Neural progenitor cell (in vitro differentiated cells): Measurements from ENCODE around the gene ELL3.
"Not testable (repeated sequence)": the region's sequence is repeated elsewhere in the genome, so short reads cannot be mapped to it uniquely, and the experiment has no call there.

Source experiments
- EZH2 ChIP-seq: fragments of 200-600 bp; sonication (generic); IDR thresholded peaks from 2 replicates; pipeline ENCODE4 v1.6.1; 2017; ENCODE audit warnings: antibody characterized with exemption, mild to moderate bottlenecking, moderate library complexity
- TF ChIP-seq, protein P1 (sequence below): fragments of 200-600 bp; sonication (generic); IDR thresholded peaks from 2 replicates; pipeline ENCODE4 v1.5.1; 2017; ENCODE audit warnings: antibody characterized with exemption, mild to moderate bottlenecking

DNA sequence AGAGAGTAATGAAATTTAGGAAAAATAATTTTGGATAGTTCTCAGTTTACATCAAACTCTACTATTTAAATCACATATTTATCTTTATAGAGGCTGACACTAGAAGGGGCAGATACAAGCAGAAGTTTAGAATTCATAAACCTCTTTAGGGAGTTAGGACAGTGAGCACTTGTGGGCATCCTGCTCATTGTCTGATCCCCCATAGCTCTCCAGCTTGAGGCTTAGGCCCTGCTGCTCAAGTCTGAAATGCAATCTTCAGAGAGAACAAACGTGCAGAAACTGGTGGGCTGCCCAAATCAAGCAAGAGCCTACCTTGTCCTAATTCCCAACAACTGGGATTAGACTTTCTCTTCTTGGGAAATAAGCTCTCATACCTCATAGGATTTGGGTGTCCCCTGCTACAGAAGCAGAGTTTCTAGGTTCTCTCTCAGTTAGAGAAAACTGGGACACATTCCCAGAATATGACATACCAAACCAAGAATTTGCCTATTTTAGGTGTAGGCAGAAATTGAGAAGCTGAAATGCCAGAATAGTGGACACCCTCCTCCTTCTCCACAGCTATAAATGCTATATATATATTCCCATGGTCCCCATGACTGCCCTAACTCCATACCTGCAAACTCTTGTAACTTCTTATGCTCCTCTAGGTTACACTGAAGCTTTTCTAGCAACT lies 48.6 kb downstream of the ELL3 start:
- TF ChIP-seq EZH2 = not testable (repeated sequence)
- TF ChIP-seq, protein P1, sequence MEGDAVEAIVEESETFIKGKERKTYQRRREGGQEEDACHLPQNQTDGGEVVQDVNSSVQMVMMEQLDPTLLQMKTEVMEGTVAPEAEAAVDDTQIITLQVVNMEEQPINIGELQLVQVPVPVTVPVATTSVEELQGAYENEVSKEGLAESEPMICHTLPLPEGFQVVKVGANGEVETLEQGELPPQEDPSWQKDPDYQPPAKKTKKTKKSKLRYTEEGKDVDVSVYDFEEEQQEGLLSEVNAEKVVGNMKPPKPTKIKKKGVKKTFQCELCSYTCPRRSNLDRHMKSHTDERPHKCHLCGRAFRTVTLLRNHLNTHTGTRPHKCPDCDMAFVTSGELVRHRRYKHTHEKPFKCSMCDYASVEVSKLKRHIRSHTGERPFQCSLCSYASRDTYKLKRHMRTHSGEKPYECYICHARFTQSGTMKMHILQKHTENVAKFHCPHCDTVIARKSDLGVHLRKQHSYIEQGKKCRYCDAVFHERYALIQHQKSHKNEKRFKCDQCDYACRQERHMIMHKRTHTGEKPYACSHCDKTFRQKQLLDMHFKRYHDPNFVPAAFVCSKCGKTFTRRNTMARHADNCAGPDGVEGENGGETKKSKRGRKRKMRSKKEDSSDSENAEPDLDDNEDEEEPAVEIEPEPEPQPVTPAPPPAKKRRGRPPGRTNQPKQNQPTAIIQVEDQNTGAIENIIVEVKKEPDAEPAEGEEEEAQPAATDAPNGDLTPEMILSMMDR = not testable (repeated sequence)
